Naive B cell (primary cell): ENCODE measurements around the gene LRMDA. TPM values are rescaled to one million over a fixed set of nuclear protein-coding genes. Genes with fewer than 3 reads are reported as not detected.

ENCODE experiments used
- ATAC-seq, 2 donors: fragments of 150-1000 bp; cut with Tn5 transposase; 2 replicates each; pipeline ENCODE4 v1.10.0; 2021; ENCODE audit warnings: low read depth in 2 of 2, mild to moderate bottlenecking in 2 of 2, moderate library complexity in 2 of 2
- DNase-seq: peaks from one replicate; pipeline ENCODE4 v3.0.0; 2022
- H3K27ac Mint-ChIP-seq, 6 donors: one replicate each; pipeline ENCODE4 v1.8.0; 2020 to 2022; ENCODE audit warnings: mild to moderate bottlenecking in 6 of 6, mixed read lengths in 6 of 6, moderate library complexity in 5 of 6, inconsistent platforms in 2 of 6
- H3K27me3 Mint-ChIP-seq, 3 donors: one replicate each; pipeline ENCODE4 v1.8.0; 2021 to 2022; ENCODE audit warnings: mixed read lengths in 3 of 3, mild to moderate bottlenecking in 1 of 3
- H3K36me3 Mint-ChIP-seq, 2 donors: one replicate each; pipeline ENCODE4 v1.8.0; 2020 to 2022; ENCODE audit warnings: mixed read lengths in 2 of 2, inconsistent platforms in 1 of 2, mild to moderate bottlenecking in 1 of 2
- H3K4me1 Mint-ChIP-seq, 3 donors: one replicate each; pipeline ENCODE4 v1.8.0; 2020 to 2022; ENCODE audit warnings: mixed read lengths in 3 of 3, inconsistent platforms in 1 of 3, mild to moderate bottlenecking in 1 of 3, moderate library complexity in 1 of 3
- H3K4me3 Mint-ChIP-seq, 8 donors: one replicate each; pipeline ENCODE4 v1.8.0; 2020 to 2022; ENCODE audit warnings: mild to moderate bottlenecking in 8 of 8, mixed read lengths in 8 of 8, moderate library complexity in 8 of 8, inconsistent platforms in 2 of 8
- H3K9me3 Mint-ChIP-seq, 7 donors: one replicate each; pipeline ENCODE4 v1.8.0; 2020 to 2022; ENCODE audit warnings: mixed read lengths in 7 of 7, mild to moderate bottlenecking in 5 of 7, inconsistent platforms in 2 of 7, moderate library complexity in 1 of 7
- polyA plus RNA-seq, 6 donors: library from polyadenylated mRNA; unstranded; fragments of 300-500 nt; fragmentation: Illumina TruSeq; gene quantifications; one replicate each; pipeline ENCODE4 v1.2.3, GENCODE V29; 2021; ENCODE audit warnings: low read depth in 6 of 6

The LRMDA gene
- polyA plus RNA-seq, 6 donors from 2014 or later: 2.1 TPM; not detected in 5

GRCh38 chr10:76114581-76115001 lies 683.2 kb downstream of the LRMDA start:
- H3K36me3 Mint-ChIP-seq: no peaks in the 10 kb centered on the region
- no peaks in the 10 kb centered on the region for H3K4me1 Mint-ChIP-seq
- H3K4me3 Mint-ChIP-seq: no peak overlapping the region
- ATAC-seq (no peak), DNase-seq (no peak)
- H3K9me3 Mint-ChIP-seq: peaks cover 0 to 7% (median 0%) of the 10 kb centered on the region in 7 donors
- H3K27me3 Mint-ChIP-seq: peaks cover 0 to 20% (median 5%) of the 10 kb centered on the region in 3 donors
- H3K27ac Mint-ChIP-seq: no peak overlapping the region

GRCh38 chr10:76115131-76115470 lies 683.7 kb downstream of the LRMDA start:
- no peak for DNase-seq
- Mint-ChIP-seq H3K27ac (no peak overlapping the region), H3K36me3 (no peaks in the 10 kb centered on the region), H3K4me3 (no peak overlapping the region), H3K4me1 (no peaks in the 10 kb centered on the region), H3K27me3 (peaks cover 0 to 20% (median 5%) of the 10 kb centered on the region in 3 donors), H3K9me3 (peaks cover 0 to 7% (median 0%) of the 10 kb centered on the region in 7 donors)
- no peak for ATAC-seq

- no peak overlapping the region for H3K27ac Mint-ChIP-seq
- ATAC-seq (no peak), DNase-seq (no peak)
- peaks cover 0 to 16% (median 5%) of the 10 kb centered on the region in 3 donors for H3K27me3 Mint-ChIP-seq
- H3K36me3 Mint-ChIP-seq: no peaks in the 10 kb centered on the region
- H3K4me1 Mint-ChIP-seq: no peaks in the 10 kb centered on the region
- peaks cover 0 to 6% (median 0%) of the 10 kb centered on the region in 7 donors for H3K9me3 Mint-ChIP-seq
- no peak overlapping the region for H3K4me3 Mint-ChIP-seq
These were observed 684.2 kb downstream of the LRMDA start for GRCh38 chr10:76115471-76116155.

- H3K27me3 Mint-ChIP-seq: peaks cover 0 to 10% (median 0%) of the 10 kb centered on the region in 3 donors
- peaks cover 0 to 3% (median 0%) of the 10 kb centered on the region in 7 donors for H3K9me3 Mint-ChIP-seq
- ATAC-seq (no peak), DNase-seq (no peak)
- H3K27ac Mint-ChIP-seq: no peak overlapping the region
- H3K36me3 Mint-ChIP-seq: no peaks in the 10 kb centered on the region
- H3K4me1 Mint-ChIP-seq: no peaks in the 10 kb centered on the region
- no peak overlapping the region for H3K4me3 Mint-ChIP-seq
These were observed 685.1 kb downstream of the LRMDA start for GRCh38 chr10:76116523-76116922.

GRCh38 chr10:76117949-76118348 lies 686.5 kb downstream of the LRMDA start:
- Mint-ChIP-seq H3K36me3 (no peaks in the 10 kb centered on the region), H3K27me3 (peaks cover 0 to 8% (median 0%) of the 10 kb centered on the region in 3 donors), H3K27ac (no peak overlapping the region), H3K4me1 (no peaks in the 10 kb centered on the region), H3K9me3 (peaks cover 0 to under 1% (median 0%) of the 10 kb centered on the region in 7 donors), H3K4me3 (no peak overlapping the region)
- DNase-seq (no peak), ATAC-seq (no peak)

- Mint-ChIP-seq H3K27me3 (peaks cover 0 to 4% (median 0%) of the 10 kb centered on the region in 3 donors), H3K9me3 (no peaks in the 10 kb centered on the region), H3K27ac (no peak overlapping the region), H3K4me3 (no peak overlapping the region), H3K4me1 (no peaks in the 10 kb centered on the region), H3K36me3 (no peaks in the 10 kb centered on the region)
- no peak for DNase-seq
- no peak for ATAC-seq
These were observed 687.6 kb downstream of the LRMDA start for GRCh38 chr10:76119036-76119435.

GRCh38 chr10:76119515-76119914 lies 688.1 kb downstream of the LRMDA start:
- DNase-seq: no peak
- Mint-ChIP-seq H3K27ac (no peak overlapping the region), H3K4me3 (no peak overlapping the region), H3K36me3 (no peaks in the 10 kb centered on the region), H3K4me1 (no peaks in the 10 kb centered on the region), H3K27me3 (peaks cover 0 to 4% (median 0%) of the 10 kb centered on the region in 3 donors), H3K9me3 (no peaks in the 10 kb centered on the region)
- no peak for ATAC-seq

- Mint-ChIP-seq H3K27me3 (no peaks in the 10 kb centered on the region), H3K36me3 (no peaks in the 10 kb centered on the region), H3K4me1 (no peaks in the 10 kb centered on the region), H3K4me3 (no peak overlapping the region), H3K9me3 (peaks cover 0 to 2% (median 0%) of the 10 kb centered on the region in 7 donors), H3K27ac (no peak overlapping the region)
- ATAC-seq (no peak), DNase-seq (no peak)
These were observed 690.6 kb downstream of the LRMDA start for GRCh38 chr10:76122056-76122455.

GRCh38 chr10:76124280-76124679 lies 692.9 kb downstream of the LRMDA start:
- ATAC-seq: no peak
- Mint-ChIP-seq H3K27me3 (no peaks in the 10 kb centered on the region), H3K27ac (no peak overlapping the region), H3K9me3 (peaks cover 0 to 4% (median 2%) of the 10 kb centered on the region in 7 donors), H3K36me3 (no peaks in the 10 kb centered on the region), H3K4me1 (no peaks in the 10 kb centered on the region), H3K4me3 (no peak overlapping the region)
- no peak for DNase-seq

- Mint-ChIP-seq H3K27me3 (no peaks in the 10 kb centered on the region), H3K4me1 (no peaks in the 10 kb centered on the region), H3K4me3 (no peak overlapping the region), H3K36me3 (no peaks in the 10 kb centered on the region), H3K27ac (no peak overlapping the region), H3K9me3 (peaks cover 0 to 4% (median 2%) of the 10 kb centered on the region in 7 donors)
- no peak for ATAC-seq
- no peak for DNase-seq
These were observed 694.5 kb downstream of the LRMDA start for GRCh38 chr10:76125900-76126299.

GRCh38 chr10:76126607-76127527 lies 695.4 kb downstream of the LRMDA start:
- no peak overlapping the region for H3K4me3 Mint-ChIP-seq
- peaks cover 0 to 4% (median 2%) of the 10 kb centered on the region in 7 donors for H3K9me3 Mint-ChIP-seq
- H3K4me1 Mint-ChIP-seq: no peaks in the 10 kb centered on the region
- no peak for ATAC-seq
- no peak overlapping the region for H3K27ac Mint-ChIP-seq
- no peak for DNase-seq
- H3K36me3 Mint-ChIP-seq: no peaks in the 10 kb centered on the region
- H3K27me3 Mint-ChIP-seq: no peaks in the 10 kb centered on the region

- ATAC-seq: no peak
- H3K27me3 Mint-ChIP-seq: no peaks in the 10 kb centered on the region
- H3K27ac Mint-ChIP-seq: no peak overlapping the region
- H3K9me3 Mint-ChIP-seq: peaks cover 0 to 4% (median 2%) of the 10 kb centered on the region in 7 donors
- no peak overlapping the region for H3K4me3 Mint-ChIP-seq
- DNase-seq: no peak
- H3K36me3 Mint-ChIP-seq: no peaks in the 10 kb centered on the region
- no peaks in the 10 kb centered on the region for H3K4me1 Mint-ChIP-seq
These were observed 696.7 kb downstream of the LRMDA start for GRCh38 chr10:76127984-76128589.

- Mint-ChIP-seq H3K27ac (no peak overlapping the region), H3K27me3 (no peaks in the 10 kb centered on the region), H3K9me3 (peaks cover 0 to 4% (median 2%) of the 10 kb centered on the region in 7 donors), H3K36me3 (no peaks in the 10 kb centered on the region), H3K4me1 (no peaks in the 10 kb centered on the region), H3K4me3 (no peak overlapping the region)
- DNase-seq: no peak
- no peak for ATAC-seq
These were observed 697.8 kb downstream of the LRMDA start for GRCh38 chr10:76129213-76129612.
